NT2/D1 (cell line): ENCODE results near the gene POLR1F.

Source experiments
- DNase-seq: peaks from one replicate; pipeline ENCODE4 v3.0.0-alpha.2; 2011; ENCODE audit warnings: low read depth, low spot score
- H3K27me3 ChIP-seq: 2 replicates; pipeline ENCODE4 v1.6.0; 2011; ENCODE audit warnings: mild to moderate bottlenecking; ENCODE audit not compliant: insufficient read length, insufficient read depth
- H3K36me3 ChIP-seq: 2 replicates; pipeline ENCODE4 v1.6.1; 2011; ENCODE audit warnings: mild to moderate bottlenecking, low read length, mixed read lengths; ENCODE audit not compliant: insufficient read depth, insufficient read length
- H3K4me1 ChIP-seq: 2 replicates; pipeline ENCODE4 v1.5.1; 2011; ENCODE audit not compliant: insufficient read depth, insufficient read length
- H3K4me3 ChIP-seq: 2 replicates; pipeline ENCODE4 v1.5.1; 2011; ENCODE audit warnings: low read depth; ENCODE audit not compliant: insufficient read length
- H3K9ac ChIP-seq: 2 replicates; pipeline ENCODE4 v1.6.0; 2011; ENCODE audit warnings: low read depth; ENCODE audit not compliant: insufficient read length
- H3K9me3 ChIP-seq: 2 replicates; pipeline ENCODE4 v1.5.1; 2011; ENCODE audit warnings: mild to moderate bottlenecking, low read length; ENCODE audit not compliant: insufficient read depth
- SUZ12 ChIP-seq: IDR thresholded peaks from 2 replicates; pipeline ENCODE4 v1.6.1; 2011; ENCODE audit not compliant: insufficient read length, insufficient read depth; ENCODE audit errors: extremely low read depth
- YY1 ChIP-seq: IDR thresholded peaks from 2 replicates; pipeline ENCODE4 v1.6.1; 2011; ENCODE audit not compliant: insufficient read length, insufficient read depth
- ZNF274 ChIP-seq: IDR thresholded peaks from 2 replicates; pipeline ENCODE4 v1.6.1; 2011; ENCODE audit warnings: mild to moderate bottlenecking, low read depth, low read length

POLR1F gene

DNA sequence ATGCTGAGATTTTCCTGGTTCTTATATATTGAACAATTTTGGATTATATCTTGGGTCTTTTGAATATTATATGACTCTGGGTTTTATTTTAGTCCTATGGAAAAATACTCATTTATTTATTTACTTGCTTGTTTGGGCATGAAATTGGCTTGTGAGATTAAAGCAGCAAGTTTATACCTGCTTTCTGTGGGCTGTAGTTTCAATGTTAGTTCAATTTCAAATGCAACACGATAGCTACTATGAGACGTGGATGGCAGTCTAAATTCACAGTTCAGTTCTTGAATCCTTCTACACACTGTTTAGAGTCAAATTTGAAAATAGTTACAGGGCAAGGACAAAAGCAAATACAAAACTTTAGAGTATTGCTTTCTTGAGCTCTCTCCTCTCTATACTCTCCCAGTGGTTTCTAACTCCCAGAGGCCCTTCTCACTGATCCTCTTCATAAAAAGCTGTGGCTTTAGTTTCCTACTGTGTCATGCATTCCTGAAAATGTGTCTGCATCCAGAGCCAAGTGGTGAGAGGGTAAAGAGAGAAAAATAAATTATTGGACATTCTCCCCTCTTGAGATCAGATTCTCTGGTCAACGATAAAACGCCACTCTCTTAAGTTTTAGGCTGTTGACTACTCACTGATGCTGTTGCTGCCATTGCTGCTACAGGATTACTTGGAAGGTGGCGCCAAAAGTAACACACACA lies 34.4 kb downstream of the POLR1F start:
- no peaks in the 10 kb centered on the region for H3K4me1 ChIP-seq
- no peak for TF ChIP-seq SUZ12
- TF ChIP-seq ZNF274 = no peak
- H3K9ac ChIP-seq = no peak overlapping the region
- no peak for DNase-seq
- H3K27me3 ChIP-seq = no peaks in the 10 kb centered on the region
- H3K36me3 ChIP-seq = no peaks in the 10 kb centered on the region
- H3K4me3 ChIP-seq = no peak overlapping the region
- no peaks in the 10 kb centered on the region; the same call in 1 of the 2 replicates for H3K9me3 ChIP-seq

DNA sequence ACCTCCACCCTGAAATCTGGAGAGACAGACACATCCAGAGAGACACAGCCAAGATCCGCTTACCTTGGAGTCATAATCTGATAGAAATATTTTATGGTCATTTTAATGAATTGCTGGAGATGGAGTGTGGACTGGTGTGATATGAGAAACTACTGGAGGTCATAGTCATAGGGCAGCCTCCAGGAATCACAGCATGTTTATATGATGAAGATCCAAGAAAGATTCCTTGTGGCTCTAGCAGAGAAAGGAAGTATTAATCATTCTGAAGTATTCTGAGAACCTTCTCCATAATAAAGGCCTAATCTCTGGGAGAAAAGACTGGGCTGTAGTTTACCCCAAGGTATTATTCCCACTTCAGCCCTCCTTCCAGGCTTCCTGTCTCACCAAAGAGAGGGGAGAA lies 38.0 kb downstream of the POLR1F start:
- Histone ChIP-seq H3K9me3 (no peaks in the 10 kb centered on the region; the same call in 1 of the 2 replicates), H3K27me3 (no peaks in the 10 kb centered on the region), H3K36me3 (no peaks in the 10 kb centered on the region), H3K4me3 (no peak overlapping the region), H3K4me1 (no peaks in the 10 kb centered on the region), H3K9ac (no peak overlapping the region)
- DNase-seq = no peak
- no peak for TF ChIP-seq SUZ12
- no peak for TF ChIP-seq ZNF274
- no peak for TF ChIP-seq YY1

DNA sequence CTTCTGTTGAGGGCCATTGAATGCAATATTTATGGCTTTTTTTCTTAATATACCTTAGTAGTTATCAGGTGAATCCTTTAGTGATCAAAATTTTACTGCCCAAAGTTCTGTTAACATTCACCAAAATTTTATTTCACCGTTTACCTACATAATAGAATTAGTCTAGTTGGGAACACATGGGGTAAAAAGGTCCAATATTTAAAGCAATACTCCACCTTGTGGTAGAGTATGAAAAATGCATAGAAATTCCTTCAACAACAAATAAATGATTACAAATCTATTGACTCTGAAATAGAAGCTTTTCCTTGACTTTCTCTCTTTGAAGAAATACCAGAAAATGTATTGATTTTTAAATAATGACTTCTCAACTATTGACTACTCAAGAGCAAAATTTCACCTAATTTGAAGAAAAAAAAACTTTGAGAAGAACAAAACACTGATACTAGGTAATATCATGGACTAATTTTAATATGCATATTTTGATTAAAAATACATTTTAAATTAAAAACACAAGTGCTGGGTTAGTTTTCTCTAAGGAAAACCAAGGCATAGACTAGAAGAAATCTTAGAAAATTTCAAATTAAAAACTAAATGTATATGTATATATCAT lies 43.3 kb downstream of the POLR1F start:
- TF ChIP-seq ZNF274 (no peak), SUZ12 (no peak), YY1 (no peak)
- H3K4me3 ChIP-seq = no peak overlapping the region
- no peaks in the 10 kb centered on the region for H3K4me1 ChIP-seq
- no peak overlapping the region for H3K9ac ChIP-seq
- no peaks in the 10 kb centered on the region for H3K9me3 ChIP-seq
- no peaks in the 10 kb centered on the region for H3K27me3 ChIP-seq
- no peak for DNase-seq
- no peaks in the 10 kb centered on the region for H3K36me3 ChIP-seq

GRCh38 chr7:19663816-19664462 lies 44.9 kb downstream of the POLR1F start:
- no peak for DNase-seq
- TF ChIP-seq YY1 = no peak
- no peak for TF ChIP-seq SUZ12
- no peak for TF ChIP-seq ZNF274
- H3K27me3 ChIP-seq = no peaks in the 10 kb centered on the region
- no peak overlapping the region for H3K4me3 ChIP-seq
- H3K4me1 ChIP-seq = no peaks in the 10 kb centered on the region
- H3K36me3 ChIP-seq = no peaks in the 10 kb centered on the region
- no peaks in the 10 kb centered on the region for H3K9me3 ChIP-seq
- H3K9ac ChIP-seq = no peak overlapping the region

DNA sequence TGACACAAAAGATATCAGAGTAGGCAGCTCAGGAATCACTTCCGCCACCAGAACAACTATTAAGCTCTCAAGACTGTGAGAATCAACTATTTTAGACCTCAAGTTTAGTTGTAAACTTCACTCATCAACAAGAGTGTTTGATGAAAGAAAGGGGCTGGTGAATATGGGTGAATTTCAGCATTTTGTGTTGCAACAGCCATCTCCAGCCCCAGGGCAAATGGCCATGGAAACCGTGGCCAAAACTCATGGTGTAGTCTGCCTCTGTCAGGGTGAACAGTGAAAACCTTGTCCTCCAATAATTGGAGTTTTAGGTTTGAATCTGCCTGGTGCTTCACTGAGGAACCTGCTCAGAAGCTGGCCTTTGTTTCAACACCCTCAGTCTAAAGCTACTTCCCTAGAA lies 60.0 kb downstream of the POLR1F start:
- no peaks in the 10 kb centered on the region for H3K4me1 ChIP-seq
- no peak overlapping the region for H3K9ac ChIP-seq
- no peaks in the 10 kb centered on the region for H3K36me3 ChIP-seq
- DNase-seq = no peak
- no peak overlapping the region for H3K4me3 ChIP-seq
- H3K27me3 ChIP-seq = no peaks in the 10 kb centered on the region
- H3K9me3 ChIP-seq = peaks cover 15% of the 10 kb centered on the region; the same call in 1 of the 2 replicates
- TF ChIP-seq YY1 (no peak), SUZ12 (no peak), ZNF274 (no peak)
